Mammary epithelial cell (primary cell): ENCODE measurements around the gene TM7SF2.

Source experiments
- EZH2 ChIP-seq: IDR thresholded peaks from 2 replicates; pipeline ENCODE4 v1.6.1; 2012; ENCODE audit warnings: low read length, inconsistent platforms, borderline replicate concordance
- TF ChIP-seq, protein P1 (sequence below), 2 donors: IDR thresholded peaks in 1 of 2; conservative IDR thresholded peaks in 1 of 2; 2 replicates each; pipeline ENCODE4 v1.5.1; 2011 to 2012; ENCODE audit warnings: inconsistent platforms in 2 of 2, low read length in 2 of 2, mild to moderate bottlenecking in 2 of 2, control low read depth in 1 of 2, low read depth in 1 of 2; ENCODE audit not compliant: insufficient read depth in 1 of 2; ENCODE audit errors: extremely low read depth in 1 of 2

DNA sequence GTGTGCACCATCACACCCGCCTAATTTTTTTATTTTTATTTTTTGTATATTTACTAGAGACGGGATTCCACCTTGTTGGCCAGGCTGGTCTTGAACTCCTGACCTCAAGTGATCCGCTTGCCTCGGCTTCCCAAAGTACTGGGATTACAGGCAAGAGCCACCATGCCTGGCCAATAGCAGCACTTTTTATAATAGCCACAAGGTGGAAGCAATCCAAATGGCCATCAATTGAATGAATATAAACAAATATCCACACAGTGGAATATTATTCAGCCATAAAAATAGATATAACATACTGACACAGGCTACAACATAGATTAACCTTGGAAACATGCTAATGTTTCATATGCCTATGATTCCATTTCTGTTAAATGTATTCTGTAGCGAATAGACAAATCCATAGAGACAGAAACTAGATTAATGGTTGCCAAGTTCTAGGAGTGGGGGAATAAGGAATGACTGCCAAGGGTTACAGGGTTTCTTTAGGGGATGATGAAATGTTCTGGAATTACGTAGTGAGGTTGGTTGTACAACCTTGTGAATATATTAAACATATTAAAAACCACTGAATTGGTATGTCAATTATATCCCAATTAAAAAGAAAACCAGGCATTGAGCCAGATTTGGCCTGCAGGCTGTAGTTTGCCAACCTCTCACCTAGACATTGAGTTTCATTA, 10.9 kb upstream of the TM7SF2 start:
- TF ChIP-seq, protein P1, sequence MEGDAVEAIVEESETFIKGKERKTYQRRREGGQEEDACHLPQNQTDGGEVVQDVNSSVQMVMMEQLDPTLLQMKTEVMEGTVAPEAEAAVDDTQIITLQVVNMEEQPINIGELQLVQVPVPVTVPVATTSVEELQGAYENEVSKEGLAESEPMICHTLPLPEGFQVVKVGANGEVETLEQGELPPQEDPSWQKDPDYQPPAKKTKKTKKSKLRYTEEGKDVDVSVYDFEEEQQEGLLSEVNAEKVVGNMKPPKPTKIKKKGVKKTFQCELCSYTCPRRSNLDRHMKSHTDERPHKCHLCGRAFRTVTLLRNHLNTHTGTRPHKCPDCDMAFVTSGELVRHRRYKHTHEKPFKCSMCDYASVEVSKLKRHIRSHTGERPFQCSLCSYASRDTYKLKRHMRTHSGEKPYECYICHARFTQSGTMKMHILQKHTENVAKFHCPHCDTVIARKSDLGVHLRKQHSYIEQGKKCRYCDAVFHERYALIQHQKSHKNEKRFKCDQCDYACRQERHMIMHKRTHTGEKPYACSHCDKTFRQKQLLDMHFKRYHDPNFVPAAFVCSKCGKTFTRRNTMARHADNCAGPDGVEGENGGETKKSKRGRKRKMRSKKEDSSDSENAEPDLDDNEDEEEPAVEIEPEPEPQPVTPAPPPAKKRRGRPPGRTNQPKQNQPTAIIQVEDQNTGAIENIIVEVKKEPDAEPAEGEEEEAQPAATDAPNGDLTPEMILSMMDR (conservative IDR thresholded peaks at IDR 0.05 in 1 of 2, IDR thresholded peaks at IDR 0.05 in 1 of 2; ENCODE audit: extremely low read depth in 1 of 2, insufficient read depth in 1 of 2, low read depth in 1 of 2, low read length in 2 of 2) = no peak
- TF ChIP-seq EZH2 = no peak
